ENCODE data around the gene KATNB1.

GRCh38 chr16:57693550-57693949 lies 42.0 kb upstream of the KATNB1 start:
- TF ChIP-seq CTCF (IDR thresholded peaks at IDR 0.05) (no peak), POLR2A (IDR thresholded peaks at IDR 0.05) (no peak)

Measured in right lobe of liver (tissue), 4 donors.